Transverse colon (tissue), 4 donors: ENCODE results near the gene C1orf174. TPM values are rescaled to one million over a fixed set of nuclear protein-coding genes. Genes with fewer than 3 reads are reported as not detected.

ENCODE experiments used
- DNase-seq: peaks from one replicate; pipeline ENCODE4 v3.0.0-alpha.2; 2019
- H3K27ac ChIP-seq, 4 donors: fragments of 200-600 bp; sonication (generic); 2 replicates each; pipeline ENCODE4 v1.5.1; 2016 to 2018; ENCODE audit warnings: inconsistent platforms in 4 of 4
- H3K27me3 ChIP-seq: fragments of 200-600 bp; sonication (generic); 2 replicates; pipeline ENCODE4 v1.5.1; 2017; ENCODE audit warnings: inconsistent platforms
- H3K36me3 ChIP-seq, 4 donors: fragments of 200-600 bp; sonication (generic); 2 replicates each; pipeline ENCODE4 v1.5.1; 2017 to 2019; ENCODE audit warnings: inconsistent platforms in 4 of 4
- H3K4me1 ChIP-seq, 4 donors: fragments of 200-600 bp; sonication (generic); 2 replicates each; pipeline ENCODE4 v1.5.1; 2017 to 2020; ENCODE audit warnings: inconsistent platforms in 4 of 4
- H3K4me3 ChIP-seq, 4 donors: fragments of 200-600 bp; sonication (generic); 1 replicate in 1 of 4; 2 replicates in 3 of 4; pipeline versions ENCODE4 v1.5.1 to v1.6.1; 2017 to 2019; ENCODE audit warnings: inconsistent platforms in 4 of 4
- H3K9me3 ChIP-seq, 2 donors: fragments of 200-600 bp; sonication (generic); 2 replicates each; pipeline ENCODE4 v1.5.1; 2017 to 2019; ENCODE audit warnings: inconsistent platforms in 2 of 2
- CTCF ChIP-seq, 5 experiments: fragments of 200-600 bp in 3 of 5; fragments of 450-650 bp in 2 of 5; sonication (generic) in 3 of 5; IDR thresholded peaks; 1 replicate in 2 of 5; 2 replicates in 3 of 5; pipeline ENCODE4 v1.5.1; 2016 to 2017; ENCODE audit warnings: antibody characterized with exemption in 5 of 5, inconsistent platforms in 3 of 5, mild to moderate bottlenecking in 2 of 5, moderate library complexity in 1 of 5
- EP300 ChIP-seq: sonication (generic); formaldehyde crosslinking; IDR thresholded peaks from one replicate; pipeline ENCODE4 v1.6.1; 2017; ENCODE audit warnings: antibody characterized with exemption, low read depth
- POLR2A ChIP-seq: fragments of 450-650 bp; IDR thresholded peaks from one replicate; pipeline ENCODE4 v1.6.1; 2016; ENCODE audit warnings: antibody characterized with exemption, mild to moderate bottlenecking, moderate library complexity
- POLR2AphosphoS5 ChIP-seq, 3 donors: sonication (generic); formaldehyde crosslinking; IDR thresholded peaks; one replicate each; pipeline ENCODE4 v1.6.1; 2016; ENCODE audit warnings: antibody characterized with exemption in 3 of 3
- WGBS, 2 donors: methylation state at CpG; one replicate each; pipeline ENCODE4 v1.1.5; 2018; ENCODE audit warnings: low coverage in 1 of 2; 5-methylcytosine and 5-hydroxymethylcytosine counted together
- in situ Hi-C, 4 donors: fragments of 200-750 bp; cut with MboI; loops; one replicate each; pipeline versions ENCODE4 v1.15.0 to v1.15.1; 2017; ENCODE audit warnings: low sequenced_read_pairs in 3 of 4, low pct_ligation_motif_present in 1 of 4, low pct_unique_long_range_greater_than_20kb in 1 of 4
- intact Hi-C: fragments of 100-400 bp; cut with DNase I; formaldehyde crosslinking; loops from one replicate; pipeline ENCODE4 v1.15.1; 2023; ENCODE audit warnings: low total_unique reads
- total RNA-seq, 4 donors: library from RNA; depleted of rRNA; stranded (reverse); fragments of >200 nt; gene quantifications; one replicate each; pipeline ENCODE4 v1.1.0, GENCODE V29; 2016

C1orf174 gene
- total RNA-seq, 4 donors from 2014 or later = 23.5 to 45.4 (median 36.6) TPM

DNA sequence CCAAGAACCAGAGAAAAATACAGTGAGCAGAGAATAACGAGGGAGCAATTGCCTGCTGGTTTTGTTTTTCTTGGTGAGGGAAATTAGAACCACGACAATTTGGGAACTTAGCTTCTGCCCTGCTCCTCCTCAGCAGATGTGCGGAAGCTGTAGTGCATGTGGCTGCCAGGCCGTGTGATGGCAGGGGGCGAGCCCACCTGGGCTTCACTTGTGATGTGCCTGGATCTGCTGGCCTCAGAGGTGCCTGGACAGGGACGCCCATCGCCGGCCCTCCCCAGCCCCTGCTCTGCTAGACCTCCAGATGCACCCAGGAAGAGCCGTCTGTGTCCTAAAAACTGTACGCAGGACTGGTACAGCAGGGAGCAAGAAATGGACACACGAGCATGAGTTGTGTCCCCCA lies 28.5 kb upstream of the C1orf174 start:
- Histone ChIP-seq H3K27me3 (peaks cover 11% of the 10 kb centered on the region), H3K4me1 (no peaks in the 10 kb centered on the region), H3K36me3 (no peaks in the 10 kb centered on the region), H3K27ac (no peak overlapping the region), H3K4me3 (no peak overlapping the region), H3K9me3 (no peaks in the 10 kb centered on the region)
- intact Hi-C loops (no loop called here), in situ Hi-C loops (no loop called here)
- TF ChIP-seq CTCF (IDR thresholded peaks at IDR 0.05) = no peak
- TF ChIP-seq POLR2AphosphoS5 (IDR thresholded peaks at IDR 0.05) = no peak
- no peak for TF ChIP-seq POLR2A
- no peak for TF ChIP-seq EP300
- DNase-seq = no peak
- WGBS, 2 donors = 74% methylated on average over 11 of the region's 11 CpGs; no CpG with 5 or more reads in 1 of the 2 donors

DNA sequence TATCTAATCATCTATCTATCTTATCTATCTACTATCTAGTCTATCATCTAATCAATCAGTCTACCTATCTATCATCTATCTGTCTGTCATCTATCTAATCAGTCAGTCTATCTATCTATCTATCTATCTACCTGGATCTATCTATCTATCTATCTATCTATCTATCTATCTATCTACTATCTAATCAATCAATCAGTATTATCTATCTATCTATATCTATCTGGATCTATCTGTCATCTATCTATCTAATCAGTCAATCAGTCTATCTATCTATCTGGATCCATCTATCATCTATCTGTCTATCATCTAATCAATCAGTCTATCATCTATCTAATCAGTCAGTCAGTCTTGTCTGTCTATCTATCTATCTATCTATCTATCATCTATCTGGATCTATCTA lies 26.9 kb upstream of the C1orf174 start:
- in situ Hi-C loops (no loop called here), intact Hi-C loops (no loop called here)
- H3K9me3 ChIP-seq = no peaks in the 10 kb centered on the region
- no peak overlapping the region for H3K4me3 ChIP-seq
- H3K36me3 ChIP-seq = no peaks in the 10 kb centered on the region
- H3K27ac ChIP-seq = no peak overlapping the region
- DNase-seq = no peak
- peaks cover 3% of the 10 kb centered on the region for H3K27me3 ChIP-seq
- H3K4me1 ChIP-seq = no peaks in the 10 kb centered on the region
- TF ChIP-seq POLR2A (no peak), CTCF (IDR thresholded peaks at IDR 0.05) (no peak), EP300 (no peak), POLR2AphosphoS5 (IDR thresholded peaks at IDR 0.05) (no peak)

DNA sequence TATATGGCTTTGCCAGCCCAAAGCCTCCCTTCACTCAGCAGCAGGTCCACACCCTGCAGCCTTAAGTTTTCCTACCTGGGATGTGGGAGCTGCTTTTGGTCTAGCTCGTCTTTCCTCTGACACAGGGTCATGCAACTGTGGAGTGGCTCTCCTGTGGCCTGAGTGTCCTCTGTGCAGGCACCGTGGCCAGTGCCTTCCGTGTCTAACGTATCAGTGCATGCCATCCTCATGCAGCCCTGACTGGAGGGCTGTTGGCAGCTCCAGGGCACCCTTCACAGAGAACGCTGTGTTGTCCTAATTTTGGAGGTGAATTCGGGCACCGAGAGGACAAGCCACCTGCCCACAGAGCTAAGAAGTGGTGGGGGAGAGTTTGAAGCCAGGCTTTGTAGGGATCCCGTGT lies 25.7 kb upstream of the C1orf174 start:
- H3K9me3 ChIP-seq = no peaks in the 10 kb centered on the region
- intact Hi-C loops = no loop called here
- in situ Hi-C loops = no loop called here
- no peak for TF ChIP-seq POLR2A
- TF ChIP-seq CTCF (IDR thresholded peaks at IDR 0.05) = no peak
- no peak for TF ChIP-seq EP300
- no peaks in the 10 kb centered on the region for H3K27me3 ChIP-seq
- H3K27ac ChIP-seq = no peak overlapping the region
- no peaks in the 10 kb centered on the region for H3K4me1 ChIP-seq
- no peak overlapping the region for H3K4me3 ChIP-seq
- H3K36me3 ChIP-seq = no peaks in the 10 kb centered on the region
- WGBS, 2 donors = 60 to 84% methylated on average over 1 to 8 of the region's 8 CpGs
- no peak for DNase-seq

DNA sequence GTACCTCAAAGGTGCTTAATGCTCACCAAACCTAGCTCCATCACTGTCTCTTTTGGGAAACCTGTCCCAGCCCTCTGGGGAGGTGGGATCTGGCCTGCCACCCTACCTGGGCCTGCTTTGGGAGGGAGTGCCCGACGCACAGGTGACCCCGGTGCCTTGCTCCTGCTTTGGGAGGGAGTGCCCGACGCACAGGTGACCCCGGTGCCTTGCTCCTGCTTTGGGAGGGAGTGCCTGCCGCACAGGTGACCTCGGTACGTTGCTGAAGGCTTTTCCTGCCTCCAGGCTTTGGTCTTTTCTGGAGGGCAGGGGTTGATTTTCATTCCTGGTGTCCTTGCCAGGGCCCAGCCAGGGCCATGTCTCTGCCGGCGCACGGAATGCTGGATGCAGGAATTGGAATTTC lies 25.2 kb upstream of the C1orf174 start:
- Histone ChIP-seq H3K4me3 (no peak overlapping the region), H3K27me3 (no peaks in the 10 kb centered on the region), H3K36me3 (no peaks in the 10 kb centered on the region), H3K27ac (no peak overlapping the region), H3K4me1 (no peaks in the 10 kb centered on the region), H3K9me3 (no peaks in the 10 kb centered on the region)
- intact Hi-C loops (no loop called here), in situ Hi-C loops (no loop called here)
- 80 to 88% methylated on average over 3 to 12 of the region's 12 CpGs for WGBS, 2 donors
- no peak for TF ChIP-seq CTCF (IDR thresholded peaks at IDR 0.05)
- no peak for TF ChIP-seq EP300
- TF ChIP-seq POLR2A = no peak
- no peak for TF ChIP-seq POLR2AphosphoS5 (IDR thresholded peaks at IDR 0.05)
- no peak for DNase-seq
